ENCODE measurements around the gene UNC80.

Gene UNC80

DNA sequence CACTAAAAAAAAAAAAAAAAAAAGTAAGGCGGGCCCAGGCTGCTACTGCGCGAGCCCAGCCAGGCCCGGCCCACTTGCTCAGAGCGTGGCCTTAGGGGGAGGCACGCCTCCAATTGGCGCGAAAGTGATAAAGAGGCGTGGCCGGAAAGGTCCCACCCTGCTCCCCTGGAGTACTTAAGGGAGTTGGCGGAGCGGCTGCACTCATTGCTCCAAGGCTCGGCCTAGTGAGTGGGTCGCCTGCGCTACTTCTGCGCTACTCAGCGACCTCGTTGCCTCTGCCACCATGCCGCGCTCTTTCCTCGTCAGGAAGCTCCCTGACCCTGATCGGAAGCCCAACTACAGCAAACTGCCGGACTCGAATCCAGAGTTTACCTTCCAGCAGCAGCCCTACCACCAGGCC lies 36.9 kb downstream of the UNC80 start:
- no peak overlapping the region for H3K4me3 ChIP-seq (ENCODE audit: low read depth, low read length)
- no peak for DNase-seq (ENCODE audit: low read depth)
- TF ChIP-seq MAX (IDR thresholded peaks at IDR 0.05; ENCODE audit: low read depth, low read length) (no peak), MYC (IDR thresholded peaks at IDR 0.05; ENCODE audit: low read depth, low read length) (no peak), POLR2A (IDR thresholded peaks at IDR 0.05; ENCODE audit: extremely low read depth, insufficient read length) (no peak)
- TF ChIP-seq, protein P1, sequence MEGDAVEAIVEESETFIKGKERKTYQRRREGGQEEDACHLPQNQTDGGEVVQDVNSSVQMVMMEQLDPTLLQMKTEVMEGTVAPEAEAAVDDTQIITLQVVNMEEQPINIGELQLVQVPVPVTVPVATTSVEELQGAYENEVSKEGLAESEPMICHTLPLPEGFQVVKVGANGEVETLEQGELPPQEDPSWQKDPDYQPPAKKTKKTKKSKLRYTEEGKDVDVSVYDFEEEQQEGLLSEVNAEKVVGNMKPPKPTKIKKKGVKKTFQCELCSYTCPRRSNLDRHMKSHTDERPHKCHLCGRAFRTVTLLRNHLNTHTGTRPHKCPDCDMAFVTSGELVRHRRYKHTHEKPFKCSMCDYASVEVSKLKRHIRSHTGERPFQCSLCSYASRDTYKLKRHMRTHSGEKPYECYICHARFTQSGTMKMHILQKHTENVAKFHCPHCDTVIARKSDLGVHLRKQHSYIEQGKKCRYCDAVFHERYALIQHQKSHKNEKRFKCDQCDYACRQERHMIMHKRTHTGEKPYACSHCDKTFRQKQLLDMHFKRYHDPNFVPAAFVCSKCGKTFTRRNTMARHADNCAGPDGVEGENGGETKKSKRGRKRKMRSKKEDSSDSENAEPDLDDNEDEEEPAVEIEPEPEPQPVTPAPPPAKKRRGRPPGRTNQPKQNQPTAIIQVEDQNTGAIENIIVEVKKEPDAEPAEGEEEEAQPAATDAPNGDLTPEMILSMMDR (IDR thresholded peaks at IDR 0.05; ENCODE audit: low read depth, low read length): no peak

DNA sequence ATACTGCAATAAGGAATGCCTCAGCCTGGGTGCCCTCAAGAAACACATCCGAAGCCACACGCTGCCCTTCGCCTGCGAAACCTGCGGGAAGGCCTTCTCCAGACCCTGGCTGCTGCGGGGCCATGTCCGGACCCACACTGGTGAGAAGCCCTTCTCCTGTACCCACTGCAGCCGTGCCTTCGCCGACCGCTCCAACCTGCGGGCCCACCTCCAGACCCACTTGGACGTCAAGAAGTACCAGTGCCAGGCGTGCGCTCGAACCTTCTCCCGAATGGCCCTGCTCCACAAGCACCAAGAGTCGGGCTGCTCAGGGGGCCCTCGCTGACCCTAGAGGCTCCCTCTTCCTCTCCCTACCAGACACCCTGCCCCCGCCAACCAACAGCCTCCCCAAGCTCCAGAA lies 37.6 kb downstream of the UNC80 start:
- no peak for DNase-seq (ENCODE audit: low read depth)
- TF ChIP-seq, protein P1 (IDR thresholded peaks at IDR 0.05; ENCODE audit: low read depth, low read length): no peak
- TF ChIP-seq MYC (IDR thresholded peaks at IDR 0.05; ENCODE audit: low read depth, low read length) (no peak), MAX (IDR thresholded peaks at IDR 0.05; ENCODE audit: low read depth, low read length) (no peak), POLR2A (IDR thresholded peaks at IDR 0.05; ENCODE audit: extremely low read depth, insufficient read length) (no peak)
- no peak overlapping the region for H3K4me3 ChIP-seq (ENCODE audit: low read depth, low read length)

- no peak for TF ChIP-seq MYC (IDR thresholded peaks at IDR 0.05; ENCODE audit: low read depth, low read length)
- TF ChIP-seq, protein P1 (IDR thresholded peaks at IDR 0.05; ENCODE audit: low read depth, low read length): no peak
- no peak for TF ChIP-seq MAX (IDR thresholded peaks at IDR 0.05; ENCODE audit: low read depth, low read length)
- no peak for TF ChIP-seq POLR2A (IDR thresholded peaks at IDR 0.05; ENCODE audit: extremely low read depth, insufficient read length)
- no peak overlapping the region for H3K4me3 ChIP-seq (ENCODE audit: low read depth, low read length)
- DNase-seq (ENCODE audit: low read depth): no peak
Measured at GRCh38 chr2:209817844-209818271, 46.2 kb downstream of the UNC80 start.

- H3K4me3 ChIP-seq (ENCODE audit: low read depth, low read length): no peak overlapping the region
- no peak for TF ChIP-seq MYC (IDR thresholded peaks at IDR 0.05; ENCODE audit: low read depth, low read length)
- TF ChIP-seq, protein P1 (IDR thresholded peaks at IDR 0.05; ENCODE audit: low read depth, low read length): no peak
- TF ChIP-seq MAX (IDR thresholded peaks at IDR 0.05; ENCODE audit: low read depth, low read length): no peak
- no peak for TF ChIP-seq POLR2A (IDR thresholded peaks at IDR 0.05; ENCODE audit: extremely low read depth, insufficient read length)
- DNase-seq (ENCODE audit: low read depth): no peak
Measured at GRCh38 chr2:209818939-209819338, 47.3 kb downstream of the UNC80 start.

- H3K4me3 ChIP-seq (ENCODE audit: low read depth, low read length): no peak overlapping the region
- no peak; the same call in 1 of the 2 replicates for TF ChIP-seq MYC (IDR thresholded peaks at IDR 0.05; ENCODE audit: low read depth, low read length)
- TF ChIP-seq MAX (IDR thresholded peaks at IDR 0.05; ENCODE audit: low read depth, low read length): peak; percentile 19; the same call in 1 of the 2 replicates
- peak; percentile 64 for DNase-seq (ENCODE audit: low read depth)
Measured at GRCh38 chr2:209821806-209822205, 50.2 kb downstream of the UNC80 start.

DNA sequence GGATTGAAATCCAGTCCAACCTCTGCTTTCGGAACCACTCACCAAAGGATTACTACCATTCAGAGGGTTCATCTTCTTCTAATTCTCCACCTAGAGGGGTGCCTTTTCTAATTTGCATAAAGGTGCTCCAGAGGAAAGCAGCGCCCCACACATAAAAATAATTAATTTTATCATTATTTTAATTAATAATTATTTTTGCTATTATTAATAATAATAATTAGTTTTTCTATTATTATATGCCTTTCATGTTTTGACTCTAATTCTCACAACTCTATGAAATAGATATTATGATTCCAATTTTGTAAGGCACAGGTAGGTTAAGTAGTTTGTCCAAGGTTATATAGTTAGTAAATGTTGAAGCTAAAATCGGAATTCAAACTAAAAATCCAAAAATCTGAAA lies 51.9 kb downstream of the UNC80 start:
- no peak for DNase-seq (ENCODE audit: low read depth)
- no peak overlapping the region for H3K4me3 ChIP-seq (ENCODE audit: low read depth, low read length)
- TF ChIP-seq, protein P1 (IDR thresholded peaks at IDR 0.05; ENCODE audit: low read depth, low read length): no peak
- no peak for TF ChIP-seq MYC (IDR thresholded peaks at IDR 0.05; ENCODE audit: low read depth, low read length)
- no peak for TF ChIP-seq MAX (IDR thresholded peaks at IDR 0.05; ENCODE audit: low read depth, low read length)
- TF ChIP-seq POLR2A (IDR thresholded peaks at IDR 0.05; ENCODE audit: extremely low read depth, insufficient read length): no peak
